Stimulated activated naive CD4-positive, alpha-beta T cell treated with Interleukin-2 at 50 U/mL for 16 hours (primary cell): Measurements from ENCODE around the gene CDH23.

Experiments used
- DNase-seq: peaks from one replicate; lab custom pipeline; 2025; lab: John Stamatoyannopoulos, UW

Gene CDH23

GRCh38 chr10:71440506-71441035, 43.9 kb downstream of the CDH23 start:
- no peak for DNase-seq

- no peak for DNase-seq
Measured at GRCh38 chr10:71442000-71442399, 45.3 kb downstream of the CDH23 start.

GRCh38 chr10:71442859-71443570, 46.3 kb downstream of the CDH23 start:
- no peak for DNase-seq

- no peak for DNase-seq
Measured at GRCh38 chr10:71443676-71444075, 47.0 kb downstream of the CDH23 start.

- no peak for DNase-seq
Measured at GRCh38 chr10:71444284-71445054, 47.7 kb downstream of the CDH23 start.

- no peak for DNase-seq
Measured at GRCh38 chr10:71447676-71448075, 51.0 kb downstream of the CDH23 start.

- no peak for DNase-seq
Measured at GRCh38 chr10:71448146-71448545, 51.4 kb downstream of the CDH23 start.

- no peak for DNase-seq
Measured at GRCh38 chr10:71449026-71449425, 52.3 kb downstream of the CDH23 start.

GRCh38 chr10:71451754-71452153, 55.0 kb downstream of the CDH23 start:
- no peak for DNase-seq

- no peak for DNase-seq
Measured at GRCh38 chr10:71453186-71453585, 56.5 kb downstream of the CDH23 start.

GRCh38 chr10:71454347-71454746, 57.6 kb downstream of the CDH23 start:
- DNase-seq: no peak

- no peak for DNase-seq
Measured at GRCh38 chr10:71455035-71455434, 58.3 kb downstream of the CDH23 start.

GRCh38 chr10:71456631-71457030, 59.9 kb downstream of the CDH23 start:
- DNase-seq: no peak

- no peak for DNase-seq
Measured at GRCh38 chr10:71457908-71458307, 61.2 kb downstream of the CDH23 start.

- DNase-seq: no peak
Measured at GRCh38 chr10:71458387-71458786, 61.7 kb downstream of the CDH23 start.

GRCh38 chr10:71459513-71459912, 62.8 kb downstream of the CDH23 start:
- DNase-seq: no peak

GRCh38 chr10:71460615-71461014, 63.9 kb downstream of the CDH23 start:
- DNase-seq: no peak

GRCh38 chr10:71461457-71461856, 64.7 kb downstream of the CDH23 start:
- no peak for DNase-seq

- no peak for DNase-seq
Measured at GRCh38 chr10:71462062-71462935, 65.6 kb downstream of the CDH23 start.

GRCh38 chr10:71463111-71463510, 66.4 kb downstream of the CDH23 start:
- no peak for DNase-seq

GRCh38 chr10:71465551-71466252, 69.0 kb downstream of the CDH23 start:
- DNase-seq: no peak

- no peak for DNase-seq
Measured at GRCh38 chr10:71466330-71466729, 69.6 kb downstream of the CDH23 start.
